GM21528 (cell line): ENCODE data around the gene TTI1.

Experiments used
- ATAC-seq: cut with Tn5 transposase; IDR thresholded peaks from one replicate; pipeline ENCODE4 v1.9.1; 2021; ENCODE audit warnings: mild to moderate bottlenecking, moderate library complexity; ENCODE audit not compliant: unreplicated experiment, low FRiP score

The TTI1 gene

GRCh38 chr20:38055294-38055693, 22.0 kb upstream of the TTI1 start:
- no peak for ATAC-seq

- ATAC-seq = no peak
These were observed 21.4 kb upstream of the TTI1 start for GRCh38 chr20:38054647-38055046.

- no peak for ATAC-seq
These were observed 19.6 kb upstream of the TTI1 start for GRCh38 chr20:38052870-38053269.

DNA sequence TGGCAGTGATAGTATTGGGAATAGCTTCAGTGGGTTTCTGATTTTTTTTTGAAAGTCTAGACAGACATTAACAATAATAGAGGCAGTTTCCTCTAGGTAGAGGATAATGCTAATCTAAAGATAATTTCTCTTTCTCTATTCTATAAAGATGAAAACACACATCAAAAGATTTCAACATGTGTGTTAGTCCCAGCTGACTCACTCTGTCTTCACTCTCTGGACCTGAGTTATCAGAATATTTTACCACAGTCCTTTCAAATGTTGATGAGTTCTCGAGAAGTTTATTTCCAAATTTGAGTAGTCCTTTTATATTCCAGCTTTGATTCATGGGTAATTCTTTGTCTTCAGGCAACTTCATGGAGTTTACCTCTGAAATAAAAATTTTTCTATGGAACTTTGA, 17.4 kb upstream of the TTI1 start:
- ATAC-seq = no peak

- ATAC-seq = no peak
These were observed 16.5 kb upstream of the TTI1 start for GRCh38 chr20:38049800-38050199.

GRCh38 chr20:38046572-38046971, 13.3 kb upstream of the TTI1 start:
- no peak for ATAC-seq

- no peak for ATAC-seq
These were observed 11.4 kb upstream of the TTI1 start for GRCh38 chr20:38044685-38045084.

GRCh38 chr20:38043512-38044300, 10.4 kb upstream of the TTI1 start:
- ATAC-seq = no peak

DNA sequence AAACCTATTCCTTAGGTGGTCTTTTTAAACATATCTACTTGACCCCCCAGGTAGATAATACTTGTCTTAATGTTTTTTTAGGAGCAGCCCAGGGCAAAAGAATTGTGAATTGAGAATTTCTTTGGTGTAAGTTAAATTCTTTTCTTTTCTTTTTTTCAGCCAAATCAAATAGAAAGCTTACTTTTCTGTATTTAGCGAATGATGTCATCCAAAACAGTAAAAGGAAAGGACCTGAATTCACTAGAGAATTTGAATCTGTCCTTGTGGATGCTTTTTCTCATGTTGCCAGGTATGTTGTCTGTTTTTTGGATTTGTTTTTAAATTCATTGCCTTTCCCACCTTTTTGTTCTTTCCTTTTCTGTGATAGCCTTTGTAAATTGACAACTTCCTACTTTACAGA, 7.0 kb upstream of the TTI1 start:
- no peak for ATAC-seq

- no peak for ATAC-seq
These were observed 3.1 kb upstream of the TTI1 start for GRCh38 chr20:38036366-38036765.

DNA sequence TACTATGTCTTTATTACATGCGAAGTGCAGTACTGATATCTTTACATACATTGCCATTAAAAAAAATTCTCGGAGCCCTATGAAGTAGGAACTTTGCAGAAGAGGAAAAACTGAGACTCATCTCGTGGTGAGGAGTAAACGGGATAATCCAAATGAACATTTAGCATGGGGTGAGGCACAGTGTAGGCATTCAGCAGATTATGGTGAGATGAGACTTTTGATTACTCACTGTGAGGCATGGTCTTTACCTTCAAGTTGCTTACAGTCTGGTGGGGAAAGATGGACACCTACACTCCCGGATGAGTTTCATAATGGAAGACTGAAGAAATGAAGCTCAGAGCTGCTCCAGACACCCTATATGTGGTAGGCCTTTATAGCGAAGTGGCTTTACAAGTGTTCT, 1.7 kb upstream of the TTI1 start:
- no peak for ATAC-seq

GRCh38 chr20:38034108-38034649, 923 bp upstream of the TTI1 start:
- ATAC-seq = peak; percentile 21

- peak; percentile 47 for ATAC-seq
These were observed 499 bp downstream of the TTI1 start for GRCh38 chr20:38032585-38033329.

DNA sequence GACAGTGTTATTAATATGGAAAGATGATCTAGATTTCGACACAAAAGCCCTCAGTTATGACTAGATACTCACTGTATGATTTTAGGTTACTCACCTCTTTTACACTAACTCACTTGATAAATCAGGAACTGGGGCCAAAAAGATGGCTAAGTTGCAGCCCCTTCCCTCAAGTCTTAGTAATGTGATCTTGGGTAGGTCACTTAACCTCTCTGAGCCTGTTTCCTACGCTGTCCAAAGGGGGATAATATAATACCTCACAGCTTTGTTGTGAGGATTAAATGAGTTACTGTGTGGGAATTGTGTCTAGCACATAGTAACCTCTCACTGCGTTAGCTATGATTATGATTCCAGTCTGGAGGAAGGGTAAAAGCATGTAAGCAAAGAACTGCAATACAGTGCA, 1.3 kb downstream of the TTI1 start:
- no peak for ATAC-seq

DNA sequence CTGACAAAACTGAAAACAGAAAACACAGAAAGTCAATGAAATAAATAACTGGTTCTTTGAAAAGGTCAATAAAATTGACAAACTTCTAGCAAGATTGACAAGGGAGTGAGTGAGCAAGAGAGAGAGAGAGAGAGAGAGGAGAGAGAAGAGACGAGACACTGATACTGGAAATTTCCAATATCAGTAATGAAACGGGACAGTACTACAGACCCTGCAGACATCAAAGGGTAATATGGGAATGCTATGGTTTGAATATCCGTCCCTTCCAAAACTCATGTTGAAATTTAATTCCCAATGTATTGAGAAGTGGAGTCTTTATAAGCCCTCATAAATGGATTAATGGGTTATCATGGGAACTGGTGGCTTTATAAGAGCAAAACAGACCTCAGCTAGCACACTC, 3.8 kb downstream of the TTI1 start:
- ATAC-seq = no peak

DNA sequence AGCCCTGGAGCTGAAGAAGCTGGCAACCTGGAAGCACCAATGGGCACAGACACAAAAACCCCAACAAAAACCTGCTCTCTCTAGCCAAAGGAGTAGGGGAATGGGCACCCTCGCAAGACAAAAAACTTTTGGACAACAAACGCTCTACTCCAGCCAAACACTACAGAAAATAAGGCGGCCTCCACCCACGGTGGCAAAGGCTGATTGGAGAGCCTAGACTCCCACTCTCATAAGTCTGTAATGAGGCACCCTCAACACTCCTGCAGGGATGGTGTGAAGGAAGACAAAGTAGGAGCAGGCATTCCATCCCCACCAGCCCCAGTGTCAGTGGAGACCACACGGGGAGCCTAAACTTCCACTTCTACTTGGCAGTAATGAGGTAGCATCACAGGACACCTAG, 8.8 kb downstream of the TTI1 start:
- no peak for ATAC-seq

DNA sequence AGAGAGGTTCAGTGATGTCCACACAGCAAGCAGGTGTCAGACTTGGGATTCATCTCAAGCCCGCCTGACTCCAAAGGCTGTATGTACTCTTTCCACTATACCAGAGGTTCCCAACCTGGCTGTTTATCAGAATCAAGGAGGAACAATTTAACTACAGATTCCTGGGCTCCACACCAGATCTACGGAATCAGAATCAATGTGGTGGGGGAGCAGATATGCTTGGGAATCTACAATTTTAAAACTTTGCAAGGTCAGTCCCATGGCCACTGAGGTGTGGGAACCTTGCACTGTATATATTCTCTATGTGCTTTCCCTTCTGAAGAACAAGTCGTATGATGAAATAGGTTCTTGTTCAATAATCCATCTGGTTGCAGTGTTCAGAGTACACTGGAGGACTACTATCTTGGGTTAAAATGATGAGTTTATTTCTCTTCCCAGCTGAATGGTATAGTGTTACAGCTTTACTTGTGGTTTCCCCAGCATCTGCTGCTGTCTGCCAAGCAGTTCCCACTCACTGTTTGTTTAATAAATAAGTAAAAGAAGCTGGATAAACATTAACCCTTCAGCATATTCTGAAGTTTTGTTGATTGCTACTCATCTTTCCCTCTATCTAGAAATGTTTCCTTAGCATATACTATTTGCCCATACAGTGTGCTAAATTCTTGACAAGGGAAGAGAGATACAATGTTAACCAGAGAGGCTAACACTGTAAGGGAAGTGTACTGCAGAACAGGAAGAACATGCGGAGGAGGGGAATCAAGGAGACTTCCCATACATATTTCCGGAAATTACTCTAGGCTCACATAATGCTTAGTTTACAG, 9.9 kb downstream of the TTI1 start:
- ATAC-seq = no peak

GRCh38 chr20:38021087-38021772, 12.0 kb downstream of the TTI1 start:
- no peak for ATAC-seq

DNA sequence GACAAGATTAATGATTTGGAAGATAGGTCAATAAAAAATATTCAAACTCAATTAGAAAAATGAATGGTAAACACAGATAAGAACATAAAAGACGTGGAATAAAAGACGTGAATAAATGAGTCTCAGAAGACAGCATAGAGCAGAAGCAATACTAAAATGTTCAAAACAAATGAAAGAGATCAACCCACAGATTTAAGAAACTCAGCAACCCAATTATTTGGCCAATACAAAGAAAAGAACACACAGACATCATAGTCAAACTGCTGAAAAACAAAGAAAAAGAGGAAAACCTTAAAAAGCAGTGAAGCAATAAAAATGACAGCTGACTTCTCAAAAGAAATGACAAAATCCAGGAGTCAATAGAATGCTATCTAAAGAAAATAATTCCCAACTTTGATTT, 14.9 kb downstream of the TTI1 start:
- ATAC-seq = no peak

DNA sequence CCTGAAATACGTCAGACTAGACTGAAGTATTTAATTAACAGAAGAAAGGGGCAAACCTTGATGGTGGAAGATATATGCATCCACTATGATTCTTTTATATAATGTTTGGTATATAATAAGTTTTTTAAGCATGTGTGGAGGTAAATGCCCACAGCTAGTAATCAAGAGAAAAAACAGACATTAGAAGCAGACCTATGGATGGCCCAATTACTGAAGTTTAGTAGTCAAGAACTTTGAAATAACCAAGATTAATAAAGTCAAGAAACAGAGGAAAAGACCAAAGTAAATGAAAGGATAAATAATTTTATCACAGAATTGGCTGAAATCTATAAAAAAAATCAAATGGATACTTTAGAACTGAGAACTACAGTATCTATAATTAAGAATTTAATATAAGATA, 15.3 kb downstream of the TTI1 start:
- ATAC-seq = no peak
